IMR-90 (cell line): ENCODE measurements around the gene ATP2B2. TPM values are rescaled to one million over a fixed set of nuclear protein-coding genes. Genes with fewer than 3 reads are reported as not detected.

ENCODE experiments used
- ATAC-seq: fragments of 200-7000 bp; cut with Tn5 transposase; 2 replicates; pipeline ENCODE4 v1.9.1; 2020; ENCODE audit warnings: low read depth, mild to moderate bottlenecking, moderate library complexity
- BruUV-seq: library from RNA; stranded (reverse); fragments of 400-500 nt; replicated peaks from 2 replicates; lab custom pipeline; 2021; lab: Mats Ljungman, UMichigan
- CTCF ChIA-PET: fragments of 300-600 bp; formaldehyde crosslinking; extraction: SDS; loops from one replicate; lab custom pipeline; 2021; ENCODE audit warnings: antibody characterized with exemption; lab: Yijun Ruan, JAX
- POLR2A ChIA-PET: fragments of 300-600 bp; sonication (Branson Sonifier 250); formaldehyde crosslinking; loops from one replicate; lab custom pipeline; 2022; ENCODE audit warnings: antibody characterized with exemption; ENCODE audit not compliant: unreplicated experiment; lab: Charles Lee
- DNase-seq: peaks from one replicate; pipeline ENCODE4 v3.0.0; 2013
- H2AFZ ChIP-seq: replicated peaks from 2 replicates; pipeline ENCODE3; 2013; ENCODE audit warnings: low read length, mild to moderate bottlenecking; ENCODE audit not compliant: poor library complexity
- H2AK5ac ChIP-seq: 2 replicates; pipeline ENCODE4 v1.6.1; 2013; ENCODE audit warnings: low read depth, low read length, inconsistent platforms
- H2AK9ac ChIP-seq: replicated peaks from 2 replicates; pipeline ENCODE3; 2013; ENCODE audit warnings: mild to moderate bottlenecking, low read depth, low read length, moderate library complexity; ENCODE audit not compliant: poor library complexity
- H2BK120ac ChIP-seq: 2 replicates; pipeline ENCODE4 v1.6.1; 2013; ENCODE audit warnings: low read depth, low read length, inconsistent platforms
- H2BK15ac ChIP-seq: 3 replicates; pipeline ENCODE4 v1.6.1; 2013; ENCODE audit warnings: low read depth, low read length, inconsistent platforms
- H2BK20ac ChIP-seq: 2 replicates; pipeline ENCODE4 v1.6.1; 2013; ENCODE audit warnings: low read depth, mild to moderate bottlenecking, inconsistent platforms, low read length, moderate library complexity
- H2BK5ac ChIP-seq: 2 replicates; pipeline ENCODE4 v1.6.1; 2013; ENCODE audit warnings: mild to moderate bottlenecking, low read depth, low read length, inconsistent platforms; ENCODE audit not compliant: poor library complexity, severe bottlenecking
- H3K14ac ChIP-seq: replicated peaks from 2 replicates; pipeline ENCODE4 v1.6.1; 2013; ENCODE audit warnings: low read depth, low read length, inconsistent platforms
- H3K18ac ChIP-seq: 2 replicates; pipeline ENCODE4 v1.6.1; 2013; ENCODE audit warnings: low read depth, low read length, control low read depth
- H3K23ac ChIP-seq: 2 replicates; pipeline ENCODE4 v1.6.1; 2013; ENCODE audit warnings: low read depth, low read length, inconsistent platforms
- H3K27ac ChIP-seq: 2 replicates; pipeline ENCODE4 v1.5.1; 2013; ENCODE audit warnings: mild to moderate bottlenecking, control low read depth, low read length; ENCODE audit not compliant: insufficient read depth
- H3K27me3 ChIP-seq: 2 replicates; pipeline ENCODE4 v1.6.1; 2013; ENCODE audit warnings: low read length; ENCODE audit not compliant: control insufficient read depth, insufficient read depth
- H3K36me3 ChIP-seq: 2 replicates; pipeline ENCODE4 v1.6.1; 2013; ENCODE audit warnings: low read length, mixed read lengths; ENCODE audit not compliant: control insufficient read depth, insufficient read depth
- H3K4ac ChIP-seq: 2 replicates; pipeline ENCODE4 v1.6.1; 2013; ENCODE audit warnings: low read depth, low read length, inconsistent platforms
- H3K4me1 ChIP-seq: 2 replicates; pipeline ENCODE4 v1.6.1; 2013; ENCODE audit warnings: low read length, mixed read lengths; ENCODE audit not compliant: control insufficient read depth, insufficient read depth
- H3K4me2 ChIP-seq: 2 replicates; pipeline ENCODE4 v1.6.1; 2013; ENCODE audit warnings: low read depth, mild to moderate bottlenecking, control low read depth, low read length, moderate library complexity
- H3K4me3 ChIP-seq: 2 replicates; pipeline ENCODE4 v1.5.1; 2013; ENCODE audit warnings: low read depth, mild to moderate bottlenecking, control low read depth, low read length, moderate library complexity; ENCODE audit not compliant: insufficient read depth
- H3K56ac ChIP-seq: 2 replicates; pipeline ENCODE4 v1.6.1; 2013; ENCODE audit warnings: low read length, inconsistent platforms; ENCODE audit not compliant: insufficient read depth; ENCODE audit errors: extremely low read depth
- H3K79me1 ChIP-seq, 2 experiments: 2 replicates each; pipeline ENCODE4 v1.6.1; 2013; ENCODE audit warnings: low read length in 2 of 2, inconsistent platforms in 1 of 2, low read depth in 1 of 2
- H3K9ac ChIP-seq: 2 replicates; pipeline ENCODE4 v1.6.1; 2013; ENCODE audit warnings: low read depth, low read length, control low read depth
- H3K9me1 ChIP-seq: 2 replicates; pipeline ENCODE4 v1.6.1; 2013; ENCODE audit warnings: low read length, inconsistent platforms; ENCODE audit not compliant: insufficient read depth
- H3K9me3 ChIP-seq: 2 replicates; pipeline ENCODE4 v1.6.1; 2013; ENCODE audit warnings: low read length; ENCODE audit not compliant: control insufficient read depth, insufficient read depth
- H4K20me1 ChIP-seq: 2 replicates; pipeline ENCODE4 v1.6.1; 2013; ENCODE audit warnings: low read length, inconsistent platforms; ENCODE audit not compliant: insufficient read depth
- H4K5ac ChIP-seq: 2 replicates; pipeline ENCODE4 v1.6.1; 2013; ENCODE audit warnings: mild to moderate bottlenecking, low read depth, low read length, control low read depth
- H4K8ac ChIP-seq, 2 experiments: 2 replicates each; pipeline ENCODE4 v1.6.1; 2013; ENCODE audit warnings: low read depth in 2 of 2, low read length in 2 of 2, control low read depth in 1 of 2, inconsistent platforms in 1 of 2
- H4K91ac ChIP-seq: 2 replicates; pipeline ENCODE4 v1.6.1; 2013; ENCODE audit warnings: low read depth, low read length, inconsistent platforms; ENCODE audit not compliant: insufficient read depth
- BHLHE40 ChIP-seq: fragments of 150-350 bp; IDR thresholded peaks from 2 replicates; pipeline ENCODE4 v1.6.1; 2016; ENCODE audit warnings: mild to moderate bottlenecking, low read depth, low read length
- CEBPB ChIP-seq: IDR thresholded peaks from 2 replicates; pipeline ENCODE4 v1.6.1; 2012; ENCODE audit warnings: low read depth, low read length, improper control_type of control experiment
- CHD1 ChIP-seq: IDR thresholded peaks from 2 replicates; pipeline ENCODE4 v1.6.1; 2012; ENCODE audit warnings: low read depth, low read length, improper control_type of control experiment
- FOS ChIP-seq: fragments of 150-350 bp; IDR thresholded peaks from 2 replicates; pipeline ENCODE4 v1.6.1; 2016; ENCODE audit warnings: low read depth, low read length
- MAFK ChIP-seq: IDR thresholded peaks from 2 replicates; pipeline ENCODE4 v1.6.1; 2012; ENCODE audit warnings: low read depth, low read length, improper control_type of control experiment
- MAZ ChIP-seq: IDR thresholded peaks from 2 replicates; pipeline ENCODE4 v1.6.1; 2012; ENCODE audit warnings: low read depth, mild to moderate bottlenecking, low read length, improper control_type of control experiment, moderate library complexity, borderline replicate concordance
- MXI1 ChIP-seq: IDR thresholded peaks from 2 replicates; pipeline ENCODE4 v1.6.1; 2012; ENCODE audit warnings: low read depth, mild to moderate bottlenecking, low read length, moderate library complexity, borderline replicate concordance
- NFE2L2 ChIP-seq: fragments of 150-350 bp; IDR thresholded peaks from 2 replicates; pipeline ENCODE4 v1.6.1; 2016; ENCODE audit warnings: low read depth, mild to moderate bottlenecking, low read length
- POLR2A ChIP-seq: IDR thresholded peaks from 2 replicates; pipeline ENCODE4 v1.6.1; 2012; ENCODE audit warnings: mild to moderate bottlenecking, low read depth, low read length
- RAD21 ChIP-seq: IDR thresholded peaks from 2 replicates; pipeline ENCODE4 v1.6.1; 2012; ENCODE audit warnings: low read length, improper control_type of control experiment
- RCOR1 ChIP-seq: IDR thresholded peaks from 2 replicates; pipeline ENCODE4 v1.6.1; 2012; ENCODE audit warnings: mild to moderate bottlenecking, low read length, improper control_type of control experiment; ENCODE audit not compliant: insufficient replicate concordance
- RFX5 ChIP-seq: IDR thresholded peaks from 2 replicates; pipeline ENCODE4 v1.8.0; 2012; ENCODE audit warnings: low read depth, mild to moderate bottlenecking, low read length, moderate library complexity
- SMC3 ChIP-seq: fragments of 150-350 bp; IDR thresholded peaks from 2 replicates; pipeline ENCODE4 v1.6.1; 2016; ENCODE audit warnings: low read depth, mild to moderate bottlenecking, antibody characterized with exemption, low read length, moderate library complexity
- WGBS, 2 experiments: methylation state at CpG; one replicate each; pipeline versions ENCODE4 v1.1.5 to v1.1.7; 2013; ENCODE audit warnings: missing lambda C conversion rate in 2 of 2; ENCODE audit not compliant: insufficient read length in 1 of 2; ENCODE audit errors: extremely low coverage in 2 of 2; 5-methylcytosine and 5-hydroxymethylcytosine counted together
- dilution Hi-C: fragments of 300-500 bp; cut with HindIII; formaldehyde crosslinking; loops from one replicate; pipeline ENCODE4 v1.14.3; 2018; ENCODE audit warnings: low sequenced_read_pairs; ENCODE audit not compliant: unreplicated experiment
- in situ Hi-C: fragments of 300-500 bp; cut with MboI; formaldehyde crosslinking; loops from 3 replicates; pipeline ENCODE4 v1.14.3; 2019; ENCODE audit warnings: low sequenced_read_pairs, inconsistent platforms, mixed read lengths
- intact Hi-C: fragments of 100-400 bp; cut with micrococcal nuclease; formaldehyde crosslinking; loops from 2 replicates; pipeline ENCODE4 v1.10.0; 2022
- polyA plus RNA-seq, 3 experiments: library from polyadenylated mRNA; depleted of rRNA; stranded (reverse); fragments of >200 nt; gene quantifications; 2 replicates each; pipeline ENCODE4 v1.2.3, GENCODE V29; 2012; ENCODE audit warnings: low replicate concordance in 1 of 3
- total RNA-seq: library from RNA; depleted of rRNA; stranded (reverse); fragments of >200 nt; gene quantifications from 2 replicates; pipeline ENCODE4 v1.2.3, GENCODE V29; 2012
- TF ChIP-seq, protein P1 (sequence below): conservative IDR thresholded peaks from 2 replicates; pipeline ENCODE4 v1.5.1; 2012; ENCODE audit warnings: mild to moderate bottlenecking, low read depth, low read length, improper control_type of control experiment
- TF ChIP-seq, protein P2 (sequence below): fragments of 150-350 bp; IDR thresholded peaks from 2 replicates; pipeline ENCODE4 v1.6.1; 2016; ENCODE audit warnings: low read depth, mild to moderate bottlenecking, low read length, moderate library complexity, borderline replicate concordance
- TF ChIP-seq, protein P3 (sequence below): fragments of 150-350 bp; IDR thresholded peaks from 2 replicates; pipeline ENCODE4 v1.6.1; 2017; ENCODE audit warnings: mild to moderate bottlenecking, antibody characterized with exemption, low read length, low read depth

ATP2B2 gene
- total and polyA plus RNA-seq, 2 of the 4 experiments (the other 2 are of a cell fraction) = under 0.01 to 0.02 TPM

DNA sequence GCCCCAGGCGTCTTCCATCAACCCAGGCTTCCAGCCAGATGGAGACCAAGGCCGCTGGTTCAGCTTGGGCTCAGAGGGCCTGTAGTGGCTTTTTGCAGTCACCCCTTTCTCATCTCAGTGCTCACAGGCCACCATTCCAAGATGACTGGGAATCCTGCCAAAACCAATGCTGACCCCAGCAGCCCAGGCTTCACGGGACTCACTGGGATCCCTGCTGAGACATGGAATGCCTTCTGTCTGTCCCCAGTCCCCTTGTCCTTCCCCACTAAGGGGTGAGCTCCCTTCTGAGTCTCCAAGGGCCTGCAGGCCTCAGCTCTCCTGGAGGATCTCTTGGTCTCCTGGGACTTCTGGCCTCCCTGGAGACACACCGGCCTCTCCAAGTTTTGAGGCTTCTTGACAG, 107.0 kb downstream of the ATP2B2 start:
- intact Hi-C loops = no loop called here
- Histone ChIP-seq H3K27ac (no peak overlapping the region), H3K9me1 (0 out of 2 replicates have a peak, but pooled peaks cover 4% of the 10 kb centered on the region), H3K9me3 (no peaks in the 10 kb centered on the region), H3K56ac (no peak overlapping the region), H4K20me1 (no peaks in the 10 kb centered on the region; the same call in 1 of the 2 replicates), H3K23ac (no peak overlapping the region), H2BK5ac (no peak overlapping the region), H2AFZ (no peak overlapping the region), H3K27me3 (peaks cover 27% of the 10 kb centered on the region), H2BK20ac (no peak overlapping the region), H3K4ac (no peak overlapping the region; the same call in 1 of the 2 replicates), H2BK15ac (no peak overlapping the region), H2BK120ac (no peak overlapping the region), H3K36me3 (no peaks in the 10 kb centered on the region), H4K91ac (no peak overlapping the region), H3K14ac (no peak overlapping the region), H4K8ac (no peak overlapping the region), H2AK5ac (no peak overlapping the region), H3K18ac (no peak overlapping the region), H3K4me3 (no peak overlapping the region), H3K4me1 (peaks cover 3% of the 10 kb centered on the region), H2AK9ac (no peak overlapping the region), H3K79me1 (no peaks in the 10 kb centered on the region), H3K4me2 (no peak overlapping the region), H3K9ac (no peak overlapping the region), H4K5ac (no peak overlapping the region)
- 53% methylated on average over 3 of the region's 4 CpGs; no CpG with 5 or more reads in 1 of the 2 experiments for WGBS, 2 experiments
- POLR2A ChIA-PET = no interaction called here
- CTCF ChIA-PET = no interaction called here
- no peak for DNase-seq
- TF ChIP-seq POLR2A (no peak), NFE2L2 (no peak), FOS (no peak), RFX5 (no peak), MXI1 (no peak), CHD1 (no peak), SMC3 (no peak), CEBPB (no peak), RAD21 (no peak), RCOR1 (no peak), BHLHE40 (no peak), MAZ (no peak), MAFK (no peak)
- TF ChIP-seq, protein P1, sequence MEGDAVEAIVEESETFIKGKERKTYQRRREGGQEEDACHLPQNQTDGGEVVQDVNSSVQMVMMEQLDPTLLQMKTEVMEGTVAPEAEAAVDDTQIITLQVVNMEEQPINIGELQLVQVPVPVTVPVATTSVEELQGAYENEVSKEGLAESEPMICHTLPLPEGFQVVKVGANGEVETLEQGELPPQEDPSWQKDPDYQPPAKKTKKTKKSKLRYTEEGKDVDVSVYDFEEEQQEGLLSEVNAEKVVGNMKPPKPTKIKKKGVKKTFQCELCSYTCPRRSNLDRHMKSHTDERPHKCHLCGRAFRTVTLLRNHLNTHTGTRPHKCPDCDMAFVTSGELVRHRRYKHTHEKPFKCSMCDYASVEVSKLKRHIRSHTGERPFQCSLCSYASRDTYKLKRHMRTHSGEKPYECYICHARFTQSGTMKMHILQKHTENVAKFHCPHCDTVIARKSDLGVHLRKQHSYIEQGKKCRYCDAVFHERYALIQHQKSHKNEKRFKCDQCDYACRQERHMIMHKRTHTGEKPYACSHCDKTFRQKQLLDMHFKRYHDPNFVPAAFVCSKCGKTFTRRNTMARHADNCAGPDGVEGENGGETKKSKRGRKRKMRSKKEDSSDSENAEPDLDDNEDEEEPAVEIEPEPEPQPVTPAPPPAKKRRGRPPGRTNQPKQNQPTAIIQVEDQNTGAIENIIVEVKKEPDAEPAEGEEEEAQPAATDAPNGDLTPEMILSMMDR = no peak
- TF ChIP-seq, protein P2, sequence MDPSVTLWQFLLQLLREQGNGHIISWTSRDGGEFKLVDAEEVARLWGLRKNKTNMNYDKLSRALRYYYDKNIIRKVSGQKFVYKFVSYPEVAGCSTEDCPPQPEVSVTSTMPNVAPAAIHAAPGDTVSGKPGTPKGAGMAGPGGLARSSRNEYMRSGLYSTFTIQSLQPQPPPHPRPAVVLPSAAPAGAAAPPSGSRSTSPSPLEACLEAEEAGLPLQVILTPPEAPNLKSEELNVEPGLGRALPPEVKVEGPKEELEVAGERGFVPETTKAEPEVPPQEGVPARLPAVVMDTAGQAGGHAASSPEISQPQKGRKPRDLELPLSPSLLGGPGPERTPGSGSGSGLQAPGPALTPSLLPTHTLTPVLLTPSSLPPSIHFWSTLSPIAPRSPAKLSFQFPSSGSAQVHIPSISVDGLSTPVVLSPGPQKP = no peak
- TF ChIP-seq, protein P3, sequence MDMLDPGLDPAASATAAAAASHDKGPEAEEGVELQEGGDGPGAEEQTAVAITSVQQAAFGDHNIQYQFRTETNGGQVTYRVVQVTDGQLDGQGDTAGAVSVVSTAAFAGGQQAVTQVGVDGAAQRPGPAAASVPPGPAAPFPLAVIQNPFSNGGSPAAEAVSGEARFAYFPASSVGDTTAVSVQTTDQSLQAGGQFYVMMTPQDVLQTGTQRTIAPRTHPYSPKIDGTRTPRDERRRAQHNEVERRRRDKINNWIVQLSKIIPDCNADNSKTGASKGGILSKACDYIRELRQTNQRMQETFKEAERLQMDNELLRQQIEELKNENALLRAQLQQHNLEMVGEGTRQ = no peak
- ATAC-seq = no peak
- dilution Hi-C loops = no loop called here
- no TSS peak for BruUV-seq
- in situ Hi-C loops = no loop called here
